GM21717 (cell line): ENCODE data around the gene DTHD1.

Source experiments
- ATAC-seq: cut with Tn5 transposase; IDR thresholded peaks from one replicate; pipeline ENCODE4 v1.9.1; 2021; ENCODE audit warnings: mild to moderate bottlenecking, moderate library complexity; ENCODE audit not compliant: unreplicated experiment

DTHD1 gene

DNA sequence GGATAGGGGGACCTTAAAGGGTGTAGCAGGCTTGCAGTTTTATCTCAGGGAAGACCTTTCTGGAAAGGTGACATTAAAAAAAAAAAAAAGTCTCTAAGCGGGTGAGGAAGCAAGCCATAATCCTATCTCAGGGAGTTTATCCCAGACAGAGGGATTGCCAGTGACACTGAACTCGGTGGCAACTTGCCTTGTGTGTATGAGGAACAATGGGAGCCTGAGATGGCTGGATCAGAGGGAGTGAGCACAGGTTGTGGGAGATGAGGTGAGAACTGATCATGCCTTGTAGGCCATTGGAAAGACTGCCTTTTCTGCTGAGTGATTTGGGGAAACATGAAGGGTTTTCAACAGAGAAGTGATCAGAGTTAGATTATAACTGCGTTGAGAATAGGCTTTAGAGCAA lies 31.1 kb downstream of the DTHD1 start:
- ATAC-seq = no peak

DNA sequence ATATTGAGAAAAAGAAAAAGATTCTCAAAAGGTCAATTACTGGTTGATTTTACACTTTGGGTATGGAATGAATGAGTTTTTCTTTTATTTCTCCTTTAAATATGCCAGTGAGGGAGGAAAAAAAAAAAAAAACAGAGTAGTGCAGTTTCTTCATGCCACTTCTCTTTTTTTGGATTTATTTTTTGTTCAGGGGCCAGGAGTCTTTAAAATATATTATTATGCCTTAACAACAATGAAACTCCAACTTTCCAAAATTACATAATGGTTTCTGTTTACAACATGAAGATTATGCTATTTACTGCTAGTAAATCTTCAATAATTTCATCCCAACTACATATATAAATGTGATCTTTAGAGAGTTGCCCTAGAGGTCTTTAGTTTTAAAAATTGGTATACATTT lies 31.9 kb downstream of the DTHD1 start:
- no peak for ATAC-seq

DNA sequence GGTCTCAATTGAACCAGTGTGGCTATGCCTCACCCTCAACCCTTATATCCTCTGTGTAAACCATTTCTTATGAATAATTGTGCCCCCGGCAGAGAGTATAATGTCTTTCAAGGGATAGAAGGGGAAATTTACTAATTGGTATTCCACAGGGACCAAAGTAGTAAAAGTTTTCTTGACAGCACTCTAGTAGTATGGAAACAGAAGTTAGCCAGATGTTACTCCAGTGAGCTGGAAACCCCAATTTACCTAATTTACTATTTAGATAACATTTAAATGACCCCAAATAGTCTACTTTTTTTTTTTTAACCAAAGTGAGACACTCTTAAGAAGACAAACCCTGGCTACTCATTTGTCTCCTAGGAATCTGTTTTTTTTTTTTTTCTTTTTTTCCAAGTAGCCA lies 32.3 kb downstream of the DTHD1 start:
- ATAC-seq = no peak

DNA sequence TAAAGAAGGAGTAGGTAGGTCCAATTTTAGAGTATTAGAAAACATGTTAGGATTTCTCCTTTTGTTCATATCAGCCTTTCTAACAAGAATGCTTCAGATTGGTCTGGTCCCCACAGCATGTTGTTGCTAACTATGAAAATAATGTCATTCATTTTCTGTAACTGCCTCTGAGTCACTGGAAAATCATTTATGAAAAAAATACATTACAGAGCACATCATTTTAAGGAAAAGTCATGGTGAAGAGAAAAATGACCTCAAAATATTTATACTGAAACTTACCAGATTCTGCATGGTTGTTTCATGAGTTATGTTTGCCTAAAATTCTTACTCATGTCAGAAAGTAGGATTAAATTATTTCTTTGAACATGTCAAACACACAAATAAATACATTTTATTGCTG lies 35.2 kb downstream of the DTHD1 start:
- ATAC-seq = no peak

DNA sequence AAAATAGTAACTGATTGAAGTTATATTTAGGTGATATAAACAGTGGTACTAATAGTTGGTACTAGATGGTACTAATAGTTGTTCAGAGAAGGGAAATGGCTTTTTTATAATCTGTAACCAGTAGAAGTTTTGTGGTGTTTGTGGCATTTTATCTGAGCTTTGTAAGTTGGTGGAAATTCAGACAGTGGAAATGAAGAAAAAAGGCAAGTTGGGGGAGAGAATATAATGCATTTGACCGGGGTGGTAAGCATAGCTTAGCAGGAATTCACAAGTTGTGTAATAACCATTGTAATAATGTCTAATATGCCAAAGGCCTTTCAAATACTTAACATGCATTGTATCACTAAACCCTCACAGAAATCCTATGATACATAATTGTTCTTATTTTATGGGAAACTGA lies 36.3 kb downstream of the DTHD1 start:
- no peak for ATAC-seq

DNA sequence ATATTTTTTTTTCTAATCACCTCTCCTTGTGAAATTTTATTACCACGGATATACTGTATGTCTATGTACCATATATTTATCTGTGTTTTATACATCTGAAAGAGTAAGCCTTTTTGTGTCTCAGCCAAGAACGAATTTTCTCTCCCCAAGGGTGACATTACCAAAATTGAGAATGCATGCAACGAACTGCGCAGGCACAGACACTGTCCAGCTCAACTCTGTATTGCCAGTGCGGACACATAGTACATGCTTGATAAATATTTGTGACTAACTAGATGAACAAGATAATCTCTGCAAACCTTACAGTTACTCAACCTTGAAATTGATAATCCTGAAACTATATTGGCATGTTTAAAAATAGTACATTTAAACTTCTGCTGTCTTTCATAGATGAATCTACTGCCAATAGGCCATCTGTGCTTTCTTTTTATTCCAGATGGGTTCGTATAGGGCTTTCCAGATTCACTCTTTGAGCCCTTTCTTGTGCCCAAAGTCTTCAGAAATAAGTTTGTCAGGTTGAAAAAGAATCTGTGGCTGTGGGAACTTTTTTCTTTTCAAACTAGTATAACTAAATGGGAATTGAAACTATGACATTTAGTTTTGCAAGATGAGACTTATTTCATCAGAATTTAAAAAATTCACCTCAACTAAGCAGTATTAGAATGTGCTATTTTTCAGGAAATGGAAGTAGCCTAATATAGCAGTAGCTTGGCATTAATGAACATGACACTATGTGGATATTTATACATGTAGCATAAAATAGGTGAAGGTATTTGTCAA lies 38.9 kb downstream of the DTHD1 start:
- ATAC-seq = peak; percentile 37

DNA sequence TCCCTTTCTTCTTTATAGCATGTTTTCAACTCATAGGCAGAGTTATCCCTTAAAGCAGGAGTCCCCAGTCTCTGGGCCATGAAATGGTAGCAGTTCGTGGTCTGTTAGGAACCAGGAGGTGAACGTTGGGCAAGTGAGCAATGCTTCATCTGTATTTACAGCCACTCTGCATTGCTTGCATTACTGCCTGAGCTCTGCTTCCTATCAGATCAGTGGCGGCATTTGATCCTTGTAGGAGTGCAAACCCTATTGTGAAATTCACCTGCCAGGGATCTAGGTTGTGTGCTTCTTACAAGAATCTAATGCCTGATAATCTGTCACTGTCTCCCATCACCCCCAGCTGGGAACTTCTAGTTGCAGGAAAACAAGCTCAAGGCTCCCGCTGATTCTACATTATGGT lies 39.8 kb downstream of the DTHD1 start:
- no peak for ATAC-seq

DNA sequence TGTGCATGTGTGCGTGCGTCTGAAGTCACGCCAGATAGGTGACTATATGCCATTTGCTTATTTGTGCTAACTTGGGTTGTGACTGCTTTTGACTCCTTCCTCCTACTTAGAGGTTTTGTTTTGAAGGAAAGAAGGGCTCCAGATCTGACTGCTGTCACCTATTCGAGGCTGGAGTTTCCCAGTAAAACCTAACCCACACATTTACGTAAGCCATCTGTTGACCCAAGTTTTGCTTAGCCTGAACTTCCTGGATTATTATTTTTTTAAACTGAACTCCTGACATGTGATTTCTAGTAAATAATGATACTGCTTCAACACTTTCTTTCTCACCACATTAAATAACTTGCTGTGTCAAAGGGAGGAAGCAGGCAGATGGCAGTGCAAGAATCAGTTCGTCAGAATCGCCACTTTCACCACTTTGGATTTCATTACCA lies 41.5 kb downstream of the DTHD1 start:
- ATAC-seq = peak; percentile 28

DNA sequence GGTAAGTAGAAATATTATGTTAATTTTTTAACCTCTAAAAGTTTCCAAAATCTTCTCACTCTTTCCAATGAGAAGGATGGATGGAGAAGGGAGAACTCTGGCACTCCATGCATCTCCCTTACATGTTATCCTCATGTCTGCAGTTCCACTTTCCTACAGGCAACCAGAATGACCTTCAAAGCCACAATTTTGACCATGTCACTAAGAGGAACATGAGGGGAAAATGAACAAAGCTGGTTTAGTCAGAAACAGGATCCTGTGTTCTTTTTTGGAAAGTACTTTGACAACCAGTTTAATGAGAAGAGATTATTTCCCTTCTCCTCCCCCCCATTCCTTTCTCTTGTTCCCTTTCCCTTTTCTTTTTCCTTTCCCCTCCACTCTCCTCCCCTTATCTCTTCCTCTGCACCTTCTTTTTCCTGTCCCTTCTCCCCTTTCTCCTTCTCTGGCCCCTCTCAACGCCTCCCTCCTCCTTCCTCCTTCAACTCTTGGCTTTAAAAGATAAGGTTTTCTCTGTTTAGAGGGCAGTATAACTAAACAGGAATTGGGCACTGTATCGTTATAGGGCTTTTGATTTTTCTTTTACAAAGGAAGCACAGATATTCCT lies 42.5 kb downstream of the DTHD1 start:
- ATAC-seq = no peak

DNA sequence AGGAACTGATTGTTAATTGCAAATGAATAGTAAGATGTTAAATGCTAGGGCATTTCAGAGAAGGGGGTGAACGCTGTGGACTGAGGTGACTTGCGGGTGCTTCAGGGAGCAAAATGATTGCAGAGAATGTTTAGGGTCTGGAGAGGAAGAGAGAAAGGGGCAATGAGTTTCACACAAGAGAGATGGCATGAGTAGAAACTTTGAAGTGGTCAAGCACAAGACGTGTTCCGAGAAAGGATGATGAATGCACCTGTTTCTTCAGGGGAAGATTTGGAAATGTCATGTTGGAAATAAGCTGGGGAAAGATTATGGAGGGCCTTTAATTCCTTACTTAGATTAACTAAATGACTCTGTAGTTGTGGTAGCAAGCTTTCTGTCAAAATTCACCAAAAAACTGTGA lies 43.4 kb downstream of the DTHD1 start:
- ATAC-seq = no peak

DNA sequence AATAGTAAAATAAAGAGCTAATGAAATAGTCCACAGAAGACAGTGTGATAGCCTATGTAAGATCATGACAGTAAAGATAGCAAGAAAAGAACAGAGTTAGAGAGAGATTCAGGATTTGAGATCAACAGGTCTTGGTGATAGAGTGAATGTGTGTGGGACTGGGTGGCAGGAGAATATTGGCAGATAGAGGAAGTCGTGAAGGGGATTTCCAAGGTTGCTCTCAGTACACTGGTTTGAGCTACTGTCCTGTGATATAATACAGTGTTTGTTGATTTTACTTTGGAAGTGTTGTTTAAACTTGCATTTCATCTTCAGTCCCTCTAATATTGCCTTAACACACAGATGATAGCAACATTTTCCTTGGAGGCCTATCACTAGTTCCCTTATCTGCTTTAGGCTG lies 44.1 kb downstream of the DTHD1 start:
- ATAC-seq = peak; percentile 90

DNA sequence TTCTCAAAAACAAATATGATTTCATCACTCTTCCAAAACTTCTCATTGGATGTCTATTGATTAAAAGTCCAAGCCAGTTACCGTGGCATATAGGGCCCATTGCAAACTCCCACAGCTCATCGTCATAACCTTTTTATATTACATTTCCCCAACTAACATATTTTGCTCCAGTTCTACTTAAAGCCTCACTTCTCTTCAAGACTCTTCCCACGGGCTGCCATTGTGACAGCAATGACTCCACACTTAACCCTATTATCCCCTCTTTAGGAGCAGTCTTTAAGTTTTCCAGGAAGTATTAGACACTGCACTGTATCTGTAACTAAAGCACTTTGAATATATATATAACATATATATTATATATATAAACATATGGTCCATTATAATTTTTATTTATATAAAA lies 44.5 kb downstream of the DTHD1 start:
- ATAC-seq = no peak

DNA sequence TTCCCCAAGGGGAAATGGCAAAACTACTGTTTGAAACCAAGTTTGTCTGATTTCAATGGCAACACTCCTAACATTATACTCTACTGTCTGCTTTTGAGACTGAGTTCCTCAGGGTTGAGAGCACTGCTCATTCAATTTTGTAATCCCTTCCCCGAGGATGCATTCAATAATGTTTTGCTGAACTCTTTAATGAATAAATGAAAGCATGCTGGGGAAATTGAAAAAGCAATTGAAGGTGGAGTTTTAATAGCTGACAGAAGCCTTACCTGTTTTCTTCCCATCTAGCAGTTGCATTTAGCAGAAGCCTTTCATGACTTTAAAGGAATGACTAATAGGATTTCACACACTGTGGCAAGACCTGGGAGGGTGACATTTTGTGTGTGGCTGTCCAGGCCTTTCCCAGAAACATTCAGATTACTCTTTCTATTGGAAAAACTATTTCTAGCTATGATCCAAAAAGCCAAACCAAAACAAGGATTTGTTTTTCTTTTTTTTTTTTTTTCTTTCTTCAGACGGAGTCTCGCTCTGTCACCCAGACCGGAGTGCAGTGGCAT lies 45.1 kb downstream of the DTHD1 start:
- no peak for ATAC-seq

DNA sequence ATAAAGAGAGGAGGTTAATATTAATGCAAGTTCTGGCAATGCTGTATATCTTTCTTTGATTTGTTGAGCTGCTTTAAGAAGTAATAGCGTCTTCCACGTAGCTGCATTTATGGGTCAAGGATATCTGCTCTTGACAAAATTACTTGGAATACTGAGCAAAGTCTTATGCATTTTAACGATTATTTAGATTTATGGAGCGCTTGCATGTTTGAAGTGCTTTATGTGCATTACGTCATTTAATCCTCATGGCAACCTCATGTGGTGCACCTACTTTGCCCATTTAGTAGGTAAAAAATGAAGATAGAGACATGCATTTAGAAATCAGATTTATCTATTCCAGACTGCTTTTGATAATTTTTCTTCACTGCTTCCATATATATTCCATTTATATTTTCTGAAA lies 46.0 kb downstream of the DTHD1 start:
- no peak for ATAC-seq

DNA sequence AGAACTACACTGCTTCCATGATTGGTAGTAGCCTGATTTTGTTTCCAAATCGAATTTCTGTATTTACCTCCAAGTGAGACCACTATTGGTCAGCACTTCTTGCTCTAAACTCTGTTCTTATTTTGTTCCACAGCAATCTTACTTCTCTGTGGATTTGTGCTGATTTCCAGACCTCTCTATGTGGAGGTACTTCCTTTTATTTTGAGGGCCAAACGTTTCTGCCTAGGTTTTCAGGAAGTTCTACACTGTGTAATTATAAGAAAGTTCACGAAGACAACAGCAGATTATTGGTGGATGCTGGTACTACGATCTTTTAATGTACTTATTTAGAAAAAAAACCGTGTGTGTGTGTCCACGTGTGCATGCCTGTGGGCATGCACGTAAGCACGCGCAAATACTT lies 46.7 kb downstream of the DTHD1 start:
- ATAC-seq = no peak

DNA sequence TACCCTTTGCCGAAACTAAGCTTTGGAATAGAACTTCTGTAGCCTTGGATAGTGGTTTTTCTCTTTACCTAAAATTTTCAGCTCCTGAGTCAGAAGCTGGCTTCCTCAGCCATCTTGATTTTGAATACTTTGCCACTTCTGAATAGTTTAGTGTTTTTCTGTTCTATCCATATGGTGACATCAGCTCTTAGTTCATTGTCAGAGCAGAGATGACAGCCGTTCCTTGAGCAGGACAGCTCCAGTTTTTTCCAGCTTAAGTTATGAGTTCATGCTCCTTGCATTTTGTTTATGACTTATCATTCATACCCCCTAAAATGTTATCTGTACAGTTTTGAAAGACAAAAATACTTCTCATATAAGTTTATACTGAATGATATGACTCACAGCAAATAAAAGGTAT lies 47.8 kb downstream of the DTHD1 start:
- no peak for ATAC-seq

DNA sequence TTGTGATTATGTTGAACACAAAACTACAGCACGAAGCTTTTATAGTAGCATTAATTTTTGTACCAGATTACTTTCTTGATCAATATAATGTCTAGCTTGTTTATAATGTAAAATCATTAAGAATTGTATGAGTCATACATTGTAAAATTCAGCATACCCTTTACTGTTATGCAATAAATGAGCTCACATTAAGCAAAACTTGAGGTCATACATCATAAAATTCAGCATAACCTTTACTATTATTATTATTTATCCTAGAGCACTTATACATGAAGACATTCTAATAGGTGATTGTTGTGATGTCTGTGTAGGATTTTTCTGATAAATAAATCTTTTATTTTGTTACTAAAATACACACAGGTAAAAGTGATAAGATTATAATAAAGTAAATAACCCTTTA lies 49.4 kb downstream of the DTHD1 start:
- ATAC-seq = no peak

DNA sequence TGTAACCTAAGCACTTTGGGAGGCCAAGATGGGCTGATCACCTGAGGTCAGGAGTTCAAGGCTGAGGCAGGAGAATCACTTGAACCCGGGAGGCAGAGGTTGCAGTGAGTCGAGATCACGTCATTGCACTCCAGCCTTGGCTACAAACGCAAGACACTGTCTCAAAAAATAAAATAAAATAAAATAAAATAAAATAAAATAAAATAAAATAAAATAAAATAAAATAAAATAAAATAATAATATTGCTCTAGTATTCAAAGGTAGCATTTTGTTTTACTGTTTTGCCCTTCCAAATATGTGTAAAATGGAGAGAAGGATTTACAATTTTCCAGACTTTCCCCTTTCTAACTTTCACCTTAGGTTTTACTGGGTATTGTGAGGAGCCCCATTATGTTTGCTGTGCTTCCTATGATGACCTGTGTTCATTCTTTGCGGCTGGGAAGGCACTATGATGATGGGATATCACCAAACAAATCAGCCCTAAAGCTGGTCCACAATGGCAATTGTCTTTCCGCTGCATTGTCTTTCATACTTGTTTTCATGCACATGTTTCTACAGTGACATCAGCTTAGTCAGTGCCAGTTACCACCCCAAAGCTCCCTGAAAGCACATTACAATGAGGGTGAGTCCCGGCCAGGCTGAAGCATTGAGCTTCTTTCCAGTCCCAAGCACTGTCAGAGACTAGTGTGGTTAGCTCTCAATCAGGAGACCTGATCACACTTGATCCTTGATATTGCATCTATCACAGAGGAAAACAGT lies 50.8 kb downstream of the DTHD1 start:
- peak; percentile 87 for ATAC-seq

DNA sequence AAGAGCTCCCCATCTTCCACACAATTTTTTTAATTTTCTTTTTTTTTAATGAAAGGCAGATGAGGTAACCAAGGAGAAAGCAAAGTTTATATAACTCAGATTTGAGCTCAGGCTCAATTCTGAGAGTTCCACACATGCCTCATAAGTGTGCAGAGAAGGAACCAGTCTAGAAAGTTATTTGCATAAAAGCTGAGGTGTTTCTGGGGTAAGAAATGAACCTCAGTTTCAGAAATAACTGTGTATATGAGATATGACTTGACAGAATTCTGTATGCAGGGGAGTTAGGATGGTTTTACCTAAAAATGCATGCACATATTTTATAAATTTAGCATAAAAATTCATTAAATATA lies 51.3 kb downstream of the DTHD1 start:
- peak; percentile 98 for ATAC-seq

DNA sequence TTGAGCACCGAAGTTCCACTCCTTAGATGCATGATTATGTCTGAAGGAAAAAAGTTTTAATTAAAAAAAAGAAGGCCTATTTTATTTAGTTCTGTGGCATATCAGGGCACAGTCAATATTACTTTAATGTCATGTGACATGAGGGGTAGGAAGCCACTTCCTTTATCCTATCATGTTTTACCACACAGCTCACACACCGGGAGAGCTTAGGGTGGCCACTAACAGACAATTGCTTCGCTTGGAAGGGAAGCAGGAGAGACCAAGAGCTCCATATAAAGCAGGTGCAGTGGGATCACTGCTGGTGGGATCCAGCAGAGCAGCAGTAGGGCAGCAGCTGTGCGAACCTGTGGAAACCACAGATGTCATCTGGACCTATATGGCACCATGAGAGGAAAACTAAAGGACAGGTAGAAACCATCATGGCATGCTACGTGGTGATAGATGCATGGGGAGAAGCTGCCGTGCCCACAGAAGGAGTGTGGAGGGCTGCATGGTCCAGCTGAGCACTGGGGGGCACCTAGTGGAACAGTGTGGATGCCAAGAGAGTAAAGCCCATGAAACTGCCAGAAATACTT lies 52.0 kb downstream of the DTHD1 start:
- no peak for ATAC-seq

DNA sequence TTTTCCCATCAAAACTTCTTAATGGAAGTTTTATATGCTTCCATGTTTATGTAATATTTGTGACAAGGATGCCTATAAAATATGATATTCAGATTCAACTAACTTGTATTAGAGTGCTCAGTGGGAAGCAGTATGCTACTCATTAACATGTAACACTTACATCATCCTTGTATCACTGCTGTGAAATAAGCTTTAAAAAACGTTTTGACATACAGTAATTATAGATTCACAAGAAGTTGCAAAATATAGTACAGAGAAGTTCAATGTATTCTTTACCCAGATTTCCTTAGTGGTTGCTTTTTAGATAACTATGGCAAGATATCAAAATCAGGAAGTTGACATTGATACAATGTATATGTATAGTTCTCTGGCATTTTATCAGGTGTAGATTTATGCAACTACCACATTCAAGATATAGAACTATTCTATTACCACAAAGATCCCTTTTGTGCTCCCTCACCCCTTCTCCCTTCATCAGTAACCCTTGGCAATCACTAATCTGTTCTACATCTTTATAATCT lies 56.3 kb downstream of the DTHD1 start:
- ATAC-seq = no peak
